Common myeloid progenitor, CD34-positive (primary cell): Measurements from ENCODE around the gene IGDCC3.

Experiments
- CTCF ChIA-PET: fragments of 350-600 bp; sonication (Branson Sonifier 250); formaldehyde crosslinking; loops from one replicate; lab custom pipeline; 2021; ENCODE audit warnings: antibody characterized with exemption; lab: Charles Lee
- POLR2A ChIA-PET: fragments of 350-600 bp; sonication (Branson Sonifier 250); formaldehyde crosslinking; loops from one replicate; lab custom pipeline; 2021; ENCODE audit warnings: antibody characterized with exemption; lab: Charles Lee
- DNase-seq, 3 donors: peaks; one replicate each; pipeline versions ENCODE4 v3.0.0 to v3.0.0-alpha.2; 2013
- H3K27ac ChIP-seq, 2 experiments: 1 replicate in 1 of 2; 2 replicates in 1 of 2; pipeline ENCODE4 v1.7.0; 2013; ENCODE audit warnings: inconsistent platforms in 2 of 2, low read length in 2 of 2, mild to moderate bottlenecking in 2 of 2, low read depth in 1 of 2, moderate library complexity in 1 of 2; ENCODE audit not compliant: severe bottlenecking in 2 of 2, insufficient read depth in 1 of 2, poor library complexity in 1 of 2
- H3K27me3 ChIP-seq, 5 experiments: replicated peaks in 2 of 5; 1 replicate in 3 of 5; 2 replicates in 2 of 5; pipeline versions ENCODE4 v1.6.1 to v1.7.0; 2013; ENCODE audit warnings: low read length in 4 of 5, mild to moderate bottlenecking in 2 of 5, moderate library complexity in 2 of 5, inconsistent platforms in 1 of 5; ENCODE audit not compliant: insufficient read depth in 5 of 5, control insufficient read depth in 4 of 5
- H3K36me3 ChIP-seq, 4 experiments: 1 replicate in 2 of 4; 2 replicates in 2 of 4; pipeline versions ENCODE4 v1.6.1 to v1.7.0; 2013; ENCODE audit warnings: low read length in 3 of 4, control low read depth in 1 of 4, mild to moderate bottlenecking in 1 of 4; ENCODE audit not compliant: control insufficient read depth in 4 of 4, insufficient read depth in 4 of 4
- H3K4me1 ChIP-seq, 4 experiments: 1 replicate in 3 of 4; 2 replicates in 1 of 4; pipeline versions ENCODE4 v1.6.1 to v1.7.1; 2013; ENCODE audit warnings: low read length in 3 of 4, mild to moderate bottlenecking in 3 of 4, control low read depth in 1 of 4, inconsistent platforms in 1 of 4, moderate library complexity in 1 of 4; ENCODE audit not compliant: control insufficient read depth in 4 of 4, insufficient read depth in 4 of 4; ENCODE audit errors: control extremely low read depth in 1 of 4
- H3K4me3 ChIP-seq, 7 experiments: 1 replicate in 4 of 7; 2 replicates in 3 of 7; pipeline versions ENCODE4 v1.5.1 to v1.7.0; 2013; ENCODE audit warnings: mild to moderate bottlenecking in 7 of 7, low read length in 6 of 7, moderate library complexity in 6 of 7, inconsistent platforms in 2 of 7, low read depth in 2 of 7, control low read depth in 1 of 7; ENCODE audit not compliant: insufficient read depth in 4 of 7, control insufficient read depth in 1 of 7; ENCODE audit errors: extremely low read depth in 1 of 7
- H3K9me3 ChIP-seq, 5 experiments: 1 replicate in 4 of 5; 2 replicates in 1 of 5; pipeline versions ENCODE4 v1.6.1 to v1.7.1; 2013; ENCODE audit warnings: low read length in 4 of 5, mild to moderate bottlenecking in 2 of 5, inconsistent platforms in 1 of 5, low read depth in 1 of 5, moderate library complexity in 1 of 5; ENCODE audit not compliant: control insufficient read depth in 4 of 5, insufficient read depth in 2 of 5; ENCODE audit errors: control extremely low read depth in 1 of 5
- WGBS: methylation state at CpG from one replicate; pipeline ENCODE4 v1.1.5; 2013; ENCODE audit not compliant: insufficient coverage; 5-methylcytosine and 5-hydroxymethylcytosine counted together

The IGDCC3 gene

GRCh38 chr15:65412556-65412955 lies 34.8 kb upstream of the IGDCC3 start:
- H3K36me3 ChIP-seq: no peaks in the 10 kb centered on the region
- no peak overlapping the region for H3K27ac ChIP-seq
- no CpG with 5 or more reads among the region's 1 CpG for WGBS
- POLR2A ChIA-PET: no interaction called here
- CTCF ChIA-PET: interaction anchor here (0.7 to 3.4 kb wide), 4 partner anchors 8 to 92 kb away, joined by 3 to 23 read pairs (median 4); no protein-coding TSS in a partner anchor
- no peaks in the 10 kb centered on the region for H3K9me3 ChIP-seq
- no peak overlapping the region for H3K4me3 ChIP-seq
- peaks cover 2 to 14% (median 2%) of the 10 kb centered on the region in 5 experiments for H3K27me3 ChIP-seq
- no peak for DNase-seq
- H3K4me1 ChIP-seq: peaks cover 0 to 17% (median 13%) of the 10 kb centered on the region in 4 experiments

- ChIA-PET CTCF (interaction anchor here (1.4 to 3.4 kb wide), 4 partner anchors 9 to 17 kb away, joined by 4 to 23 read pairs (median 7); no protein-coding TSS in a partner anchor), POLR2A (no interaction called here)
- whole genome bisulfite sequencing: 83% methylated on average over 5 of the region's 5 CpGs
- Histone ChIP-seq H3K27me3 (peaks cover 2 to 10% (median 2%) of the 10 kb centered on the region in 5 experiments), H3K4me3 (no peak overlapping the region), H3K9me3 (no peaks in the 10 kb centered on the region), H3K36me3 (no peaks in the 10 kb centered on the region), H3K4me1 (peaks cover 0 to 18% (median 15%) of the 10 kb centered on the region in 4 experiments), H3K27ac (no peak overlapping the region)
- no peak for DNase-seq
Observed at GRCh38 chr15:65411465-65412071, 33.8 kb upstream of the IGDCC3 start.

- no peak overlapping the region for H3K27ac ChIP-seq
- H3K4me1 ChIP-seq: peaks cover 0 to 23% (median 15%) of the 10 kb centered on the region in 4 experiments
- H3K36me3 ChIP-seq: no peaks in the 10 kb centered on the region
- no peak for DNase-seq
- WGBS: 97% methylated on average over 5 of the region's 10 CpGs
- no peaks in the 10 kb centered on the region for H3K9me3 ChIP-seq
- ChIA-PET POLR2A (no interaction called here), CTCF (interaction anchor here (2.3 kb wide), 1 partner anchor 10 kb away, joined by 9 read pairs; no protein-coding TSS in a partner anchor)
- H3K27me3 ChIP-seq: peaks cover 2 to 10% (median 2%) of the 10 kb centered on the region in 5 experiments
- H3K4me3 ChIP-seq: no peak overlapping the region
Observed at GRCh38 chr15:65410972-65411371, 33.2 kb upstream of the IGDCC3 start.

DNA sequence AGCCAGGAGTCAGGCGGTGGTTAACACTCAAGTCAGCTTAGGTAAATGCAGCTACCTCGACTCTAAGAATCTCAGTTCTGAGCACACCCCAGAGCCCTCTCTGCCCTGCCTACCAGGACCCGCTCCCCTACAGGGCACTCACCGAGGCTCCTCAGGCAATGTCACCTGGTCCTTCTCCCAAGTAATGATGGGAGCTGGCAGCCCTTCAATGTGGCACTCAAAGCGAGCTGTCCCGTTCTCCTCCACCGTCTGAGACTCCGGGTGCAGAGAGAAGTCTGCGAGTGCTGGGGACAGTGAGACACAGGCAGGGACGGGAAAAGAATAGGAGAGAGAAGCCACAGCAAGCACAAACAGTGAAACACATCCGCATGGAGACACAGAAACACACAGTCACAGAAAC lies 32.2 kb upstream of the IGDCC3 start:
- 93% methylated on average over 11 of the region's 11 CpGs for WGBS
- no peaks in the 10 kb centered on the region for H3K9me3 ChIP-seq
- H3K27ac ChIP-seq: no peak overlapping the region
- CTCF ChIA-PET: interaction anchor here (1.1 to 2.3 kb wide), 2 partner anchors 9 to 11 kb away, joined by 3 to 9 read pairs; no protein-coding TSS in a partner anchor
- H3K36me3 ChIP-seq: no peaks in the 10 kb centered on the region
- DNase-seq: no peak
- POLR2A ChIA-PET: no interaction called here
- no peak overlapping the region for H3K4me3 ChIP-seq
- peaks cover 0 to 5% (median 2%) of the 10 kb centered on the region in 5 experiments for H3K27me3 ChIP-seq
- H3K4me1 ChIP-seq: peaks cover 0 to 23% (median 15%) of the 10 kb centered on the region in 4 experiments

GRCh38 chr15:65409036-65409631 lies 31.3 kb upstream of the IGDCC3 start:
- Histone ChIP-seq H3K27me3 (peaks cover 0 to 5% (median 2%) of the 10 kb centered on the region in 5 experiments), H3K4me1 (peaks cover 0 to 23% (median 15%) of the 10 kb centered on the region in 4 experiments), H3K27ac (no peak overlapping the region), H3K9me3 (no peaks in the 10 kb centered on the region), H3K36me3 (no peaks in the 10 kb centered on the region), H3K4me3 (peak overlapping the region in 1 of 7 experiments; percentile 30)
- peak; percentile 52 to 78 (median 72) for DNase-seq
- POLR2A ChIA-PET: interaction anchor here (0.6 to 1.0 kb wide), 2 partner anchors 105 to 177 kb away, joined by 3 to 5 read pairs; partner anchors contain the start of gene RNU5B-1
- WGBS: 71% methylated on average over 4 of the region's 7 CpGs
- CTCF ChIA-PET: interaction anchor here (1.1 to 2.3 kb wide), 3 partner anchors 8 to 38 kb away, joined by 3 to 9 read pairs (median 4); no protein-coding TSS in a partner anchor

GRCh38 chr15:65408324-65409035 lies 30.7 kb upstream of the IGDCC3 start:
- 29% methylated on average over 5 of the region's 7 CpGs for WGBS
- POLR2A ChIA-PET: interaction anchor here (0.6 to 1.0 kb wide), 2 partner anchors 104 to 176 kb away, joined by 3 to 5 read pairs; partner anchors contain the start of gene RNU5B-1

More at GRCh38 chr15:65408324-65409035, 30.7 kb upstream of the IGDCC3 start:
- H3K9me3 ChIP-seq: no peaks in the 10 kb centered on the region
- peaks cover 0 to 5% (median 2%) of the 10 kb centered on the region in 5 experiments for H3K27me3 ChIP-seq
- H3K27ac ChIP-seq: no peak overlapping the region
- peaks cover 0 to 23% (median 15%) of the 10 kb centered on the region in 4 experiments for H3K4me1 ChIP-seq
- no peak overlapping the region for H3K4me3 ChIP-seq
- DNase-seq: no peak
- no peaks in the 10 kb centered on the region for H3K36me3 ChIP-seq
- CTCF ChIA-PET: interaction anchor here (1.2 kb wide), 1 partner anchor 39 kb away, joined by 4 read pairs; no protein-coding TSS in a partner anchor
